ENCODE results near the gene PLEKHA6.

- TF ChIP-seq EZH2 (IDR thresholded peaks at IDR 0.05; ENCODE audit: borderline replicate concordance, insufficient read depth, low read length, poor library complexity, severe bottlenecking) (no peak), EP300 (conservative IDR thresholded peaks at IDR 0.05; ENCODE audit: poor library complexity, severe bottlenecking) (no peak)
These were observed 9.4 kb downstream of the PLEKHA6 start for GRCh38 chr1:204350312-204350711.

Data from neural cell (in vitro differentiated cells).